Measurements from ENCODE around the gene BTRC. TPM values are rescaled to one million over a fixed set of nuclear protein-coding genes. Genes with fewer than 3 reads are reported as not detected.
"Not testable (repeated sequence)": the region's sequence is repeated elsewhere in the genome, so short reads cannot be mapped to it uniquely, and the experiment has no call there.

BTRC gene
- total RNA-seq, 2 experiments from 2014 or later, result 14.4 to 15.5 TPM

- POLR2A ChIA-PET, result interaction anchor here (0.6 to 1.3 kb wide), 2 partner anchors 12 to 308 kb away, joined by 3 to 5 read pairs; partner anchors contain the start of genes DPCD and POLL
- CTCF ChIA-PET, result interaction anchor here (0.6 to 1.6 kb wide), 6 partner anchors 24 to 768 kb away, joined by 3 to 8 read pairs (median 3); no protein-coding TSS in a partner anchor
- H3K27me3 Mint-ChIP-seq, result no peaks in the 10 kb centered on the region
Observed at GRCh38 chr10:101576211-101576863, 222.4 kb downstream of the BTRC start.

GRCh38 chr10:101577121-101577871, 223.3 kb downstream of the BTRC start:
- Mint-ChIP-seq H3K4me1 (peaks cover 2% of the 10 kb centered on the region), H3K4me3 (no peak overlapping the region), H3K9me3 (no peaks in the 10 kb centered on the region), H3K36me3 (ENCODE audit: low read depth) (peaks cover 5% of the 10 kb centered on the region), H3K27ac (no peak overlapping the region), H3K27me3 (no peaks in the 10 kb centered on the region)
- CTCF ChIA-PET, result interaction anchor here (1.6 kb wide), 1 partner anchor 363 kb away, joined by 7 read pairs; no protein-coding TSS in a partner anchor
- no peak for DNase-seq
- POLR2A ChIA-PET, result interaction anchor here (1.2 kb wide), 1 partner anchor 11 kb away, joined by 5 read pairs; the partner anchor contains the start of genes DPCD and POLL

More at GRCh38 chr10:101576211-101576863, 222.4 kb downstream of the BTRC start:
- Mint-ChIP-seq H3K27ac (no peak overlapping the region), H3K9me3 (no peaks in the 10 kb centered on the region), H3K36me3 (ENCODE audit: low read depth) (peaks cover 5% of the 10 kb centered on the region), H3K4me1 (peaks cover 2% of the 10 kb centered on the region), H3K4me3 (no peak overlapping the region)
- no peak for DNase-seq

GRCh38 chr10:101578192-101578591, 224.2 kb downstream of the BTRC start:
- ChIA-PET CTCF (interaction anchor here (1.2 to 1.6 kb wide), 2 partner anchors 8 to 10 kb away, joined by 3 to 4 read pairs; no protein-coding TSS in a partner anchor), POLR2A (interaction anchor here (1.2 kb wide), 1 partner anchor 10 kb away, joined by 5 read pairs; the partner anchor contains the start of genes DPCD and POLL)
- no peaks in the 10 kb centered on the region for H3K27me3 Mint-ChIP-seq
- no peak for DNase-seq
- peaks cover 8% of the 10 kb centered on the region for H3K36me3 Mint-ChIP-seq (ENCODE audit: low read depth)
- H3K4me3 Mint-ChIP-seq, result no peak overlapping the region
- H3K4me1 Mint-ChIP-seq, result peaks cover 2% of the 10 kb centered on the region
- H3K9me3 Mint-ChIP-seq, result no peaks in the 10 kb centered on the region
- no peak overlapping the region for H3K27ac Mint-ChIP-seq

- Mint-ChIP-seq H3K4me1 (peaks cover 2% of the 10 kb centered on the region), H3K36me3 (ENCODE audit: low read depth) (peaks cover 8% of the 10 kb centered on the region), H3K4me3 (no peak overlapping the region), H3K9me3 (no peaks in the 10 kb centered on the region), H3K27me3 (no peaks in the 10 kb centered on the region), H3K27ac (no peak overlapping the region)
- ChIA-PET CTCF (interaction anchor here (1.2 to 1.6 kb wide), 2 partner anchors 8 to 11 kb away, joined by 3 to 4 read pairs; no protein-coding TSS in a partner anchor), POLR2A (no interaction called here)
- DNase-seq, result no peak
Observed at GRCh38 chr10:101578803-101579515, 225.0 kb downstream of the BTRC start.

GRCh38 chr10:101579516-101579870, 225.5 kb downstream of the BTRC start:
- ChIA-PET CTCF (interaction anchor here (1.6 to 3.1 kb wide), 2 partner anchors 9 to 11 kb away, joined by 3 to 11 read pairs; no protein-coding TSS in a partner anchor), POLR2A (no interaction called here)
- Mint-ChIP-seq H3K27ac (no peak overlapping the region), H3K36me3 (ENCODE audit: low read depth) (peaks cover 12% of the 10 kb centered on the region), H3K9me3 (no peaks in the 10 kb centered on the region), H3K27me3 (no peaks in the 10 kb centered on the region), H3K4me3 (no peak overlapping the region), H3K4me1 (peaks cover 2% of the 10 kb centered on the region)
- DNase-seq, result no peak

GRCh38 chr10:101580486-101581399, 226.8 kb downstream of the BTRC start:
- Mint-ChIP-seq H3K4me3 (no peak overlapping the region), H3K36me3 (ENCODE audit: low read depth) (peaks cover 20% of the 10 kb centered on the region), H3K9me3 (no peaks in the 10 kb centered on the region), H3K4me1 (peaks cover 2% of the 10 kb centered on the region), H3K27ac (no peak overlapping the region), H3K27me3 (no peaks in the 10 kb centered on the region)
- POLR2A ChIA-PET, result interaction anchor here (0.6 to 2.0 kb wide), 4 partner anchors 10 to 576 kb away, joined by 3 to 4 read pairs (median 4); no protein-coding TSS in a partner anchor
- CTCF ChIA-PET, result interaction anchor here (3.1 kb wide), 1 partner anchor 10 kb away, joined by 11 read pairs; no protein-coding TSS in a partner anchor
- no peak for DNase-seq

- Mint-ChIP-seq H3K4me3 (no peak overlapping the region), H3K27me3 (no peaks in the 10 kb centered on the region), H3K9me3 (no peaks in the 10 kb centered on the region), H3K4me1 (peaks cover 24% of the 10 kb centered on the region), H3K36me3 (ENCODE audit: low read depth) (peaks cover 15% of the 10 kb centered on the region), H3K27ac (no peak overlapping the region)
- CTCF ChIA-PET, result interaction anchor here (0.8 to 4.5 kb wide), 2 partner anchors 16 to 372 kb away, joined by 4 to 30 read pairs; no protein-coding TSS in a partner anchor
- POLR2A ChIA-PET, result no interaction called here
- no peak for DNase-seq
Observed at GRCh38 chr10:101585841-101586240, 231.9 kb downstream of the BTRC start.

- CTCF ChIA-PET, result interaction anchor here (0.6 to 4.5 kb wide), 8 partner anchors 14 to 426 kb away, joined by 3 to 30 read pairs (median 4); no protein-coding TSS in a partner anchor
- H3K9me3 Mint-ChIP-seq, result no peaks in the 10 kb centered on the region
Observed at GRCh38 chr10:101587725-101588653, 234.0 kb downstream of the BTRC start, which contains the start of the genes DPCD and POLL. Gene DPCD (plus strand): TSS chr10:101588321. CDS start chr10:101588337, 16 bp downstream. Gene POLL (minus strand): TSS chr10:101588257. CDS start chr10:101587360, 897 bp downstream.

GRCh38 chr10:101588879-101589278, 234.9 kb downstream of the BTRC start:
- no peak overlapping the region for H3K27ac Mint-ChIP-seq
- DNase-seq, result no peak
- H3K9me3 Mint-ChIP-seq, result no peaks in the 10 kb centered on the region
- H3K36me3 Mint-ChIP-seq (ENCODE audit: low read depth), result peaks cover 12% of the 10 kb centered on the region
- H3K4me3 Mint-ChIP-seq, result peak overlapping the region; percentile 90
- POLR2A ChIA-PET, result interaction anchor here (0.7 to 1.7 kb wide), 4 partner anchors 9 to 128 kb away, joined by 3 to 5 read pairs (median 3); no protein-coding TSS in a partner anchor
- CTCF ChIA-PET, result interaction anchor here (1.6 to 4.5 kb wide), 4 partner anchors 13 to 192 kb away, joined by 4 to 30 read pairs (median 8); no protein-coding TSS in a partner anchor
- peaks cover 2% of the 10 kb centered on the region for H3K27me3 Mint-ChIP-seq
- peaks cover 24% of the 10 kb centered on the region for H3K4me1 Mint-ChIP-seq

More at GRCh38 chr10:101587725-101588653, 234.0 kb downstream of the BTRC start, which contains the start of the genes DPCD and POLL:
- H3K4me1 Mint-ChIP-seq, result peaks cover 24% of the 10 kb centered on the region
- peak within 1 kb of the TSS; percentile 90 for H3K4me3 Mint-ChIP-seq
- DNase-seq, result peak; percentile 93
- POLR2A ChIA-PET, result interaction anchor here (0.5 to 1.7 kb wide), 9 partner anchors 9 to 285 kb away, joined by 3 to 5 read pairs (median 3); partner anchors contain the start of genes FBXW4 and OGA
- no peaks in the 10 kb centered on the region for H3K27me3 Mint-ChIP-seq
- H3K27ac Mint-ChIP-seq, result peak within 1 kb of the TSS; percentile 74
- H3K36me3 Mint-ChIP-seq (ENCODE audit: low read depth), result peaks cover 12% of the 10 kb centered on the region

GRCh38 chr10:101593331-101593730, 239.4 kb downstream of the BTRC start:
- H3K9me3 Mint-ChIP-seq; H3K27me3 Mint-ChIP-seq; DNase-seq; H3K4me3 Mint-ChIP-seq; H3K27ac Mint-ChIP-seq; H3K36me3 Mint-ChIP-seq (ENCODE audit: low read depth); POLR2A ChIA-PET; H3K4me1 Mint-ChIP-seq; CTCF ChIA-PET: not testable (repeated sequence)

Data from activated CD4-positive, alpha-beta memory T cell treated with anti-CD3 and anti-CD28 coated beads, Interleukin-2, amount 10 ng/mL, durations not matched to agents 7 days and 5 days (primary cell).